ES-I3 (cell line): ENCODE data around the gene RTP5.
"Not testable (repeated sequence)": the region's sequence is repeated elsewhere in the genome, so short reads cannot be mapped to it uniquely, and the experiment has no call there.

Source experiments
- H3K36me3 ChIP-seq: 2 replicates; pipeline ENCODE4 v1.6.1; 2013; ENCODE audit warnings: mild to moderate bottlenecking, low read length, control low read depth, moderate library complexity; ENCODE audit not compliant: insufficient read depth
- H3K4me1 ChIP-seq: 2 replicates; pipeline ENCODE4 v1.6.1; 2013; ENCODE audit warnings: mild to moderate bottlenecking, control low read depth, low read length; ENCODE audit not compliant: insufficient read depth
- H3K9ac ChIP-seq: 2 replicates; pipeline ENCODE4 v1.6.1; 2013; ENCODE audit warnings: low read depth, mild to moderate bottlenecking, low read length, moderate library complexity
- H3K9me3 ChIP-seq: 2 replicates; pipeline ENCODE4 v1.6.1; 2013; ENCODE audit warnings: mild to moderate bottlenecking, low read length, moderate library complexity; ENCODE audit not compliant: control insufficient read depth, insufficient read depth

Gene RTP5

GRCh38 chr2:241867776-241868420, 1.6 kb upstream of the RTP5 start:
- Histone ChIP-seq H3K9me3 (no peaks in the 10 kb centered on the region), H3K9ac (no peak overlapping the region), H3K4me1 (no peaks in the 10 kb centered on the region), H3K36me3 (no peaks in the 10 kb centered on the region)

GRCh38 chr2:241868661-241869081, 858 bp upstream of the RTP5 start:
- Histone ChIP-seq H3K9me3 (no peaks in the 10 kb centered on the region), H3K36me3 (no peaks in the 10 kb centered on the region), H3K4me1 (no peaks in the 10 kb centered on the region; the same call in 1 of the 2 replicates), H3K9ac (no peak overlapping the region)

GRCh38 chr2:241870081-241870541, 582 bp downstream of the RTP5 start:
- H3K9ac ChIP-seq: no peak overlapping the region
- no peaks in the 10 kb centered on the region; the same call in 1 of the 2 replicates for H3K4me1 ChIP-seq
- H3K9me3 ChIP-seq: no peaks in the 10 kb centered on the region; the same call in 1 of the 2 replicates
- no peaks in the 10 kb centered on the region for H3K36me3 ChIP-seq

GRCh38 chr2:241870611-241871537, 1.3 kb downstream of the RTP5 start:
- Histone ChIP-seq H3K9ac (no peak overlapping the region), H3K9me3 (no peaks in the 10 kb centered on the region; the same call in 1 of the 2 replicates), H3K4me1 (no peaks in the 10 kb centered on the region; the same call in 1 of the 2 replicates), H3K36me3 (no peaks in the 10 kb centered on the region)

GRCh38 chr2:241871538-241872312, 2.2 kb downstream of the RTP5 start:
- no peaks in the 10 kb centered on the region; the same call in 1 of the 2 replicates for H3K4me1 ChIP-seq
- no peaks in the 10 kb centered on the region for H3K36me3 ChIP-seq
- H3K9me3 ChIP-seq: no peaks in the 10 kb centered on the region; the same call in 1 of the 2 replicates
- H3K9ac ChIP-seq: no peak overlapping the region

GRCh38 chr2:241872313-241872642, 2.7 kb downstream of the RTP5 start:
- Histone ChIP-seq H3K4me1 (no peaks in the 10 kb centered on the region; the same call in 1 of the 2 replicates), H3K36me3 (no peaks in the 10 kb centered on the region), H3K9ac (no peak overlapping the region), H3K9me3 (no peaks in the 10 kb centered on the region; the same call in 1 of the 2 replicates)

- no peaks in the 10 kb centered on the region; the same call in 1 of the 2 replicates for H3K4me1 ChIP-seq
- H3K36me3 ChIP-seq: no peaks in the 10 kb centered on the region
- no peak overlapping the region for H3K9ac ChIP-seq
- H3K9me3 ChIP-seq: no peaks in the 10 kb centered on the region; the same call in 1 of the 2 replicates
Measured at GRCh38 chr2:241873081-241873802, 3.7 kb downstream of the RTP5 start.

GRCh38 chr2:241873803-241874110, 4.2 kb downstream of the RTP5 start:
- no peaks in the 10 kb centered on the region for H3K36me3 ChIP-seq
- H3K4me1 ChIP-seq: no peaks in the 10 kb centered on the region; the same call in 1 of the 2 replicates
- no peak overlapping the region for H3K9ac ChIP-seq
- no peaks in the 10 kb centered on the region; the same call in 1 of the 2 replicates for H3K9me3 ChIP-seq

GRCh38 chr2:241874277-241874925, 4.9 kb downstream of the RTP5 start:
- Histone ChIP-seq H3K4me1 (no peaks in the 10 kb centered on the region; the same call in 1 of the 2 replicates), H3K36me3 (no peaks in the 10 kb centered on the region), H3K9ac (no peak overlapping the region), H3K9me3 (no peaks in the 10 kb centered on the region; the same call in 1 of the 2 replicates)

GRCh38 chr2:241875754-241876527, 6.4 kb downstream of the RTP5 start:
- H3K9ac ChIP-seq, H3K36me3 ChIP-seq, H3K4me1 ChIP-seq, H3K9me3 ChIP-seq: not testable (repeated sequence)

- Histone ChIP-seq H3K9me3 (no peaks in the 10 kb centered on the region; the same call in 1 of the 2 replicates), H3K4me1 (no peaks in the 10 kb centered on the region; the same call in 1 of the 2 replicates), H3K36me3 (no peaks in the 10 kb centered on the region), H3K9ac (no peak overlapping the region)
Measured at GRCh38 chr2:241876528-241877196, 7.1 kb downstream of the RTP5 start.

- H3K9me3 ChIP-seq: no peaks in the 10 kb centered on the region; the same call in 1 of the 2 replicates
- no peaks in the 10 kb centered on the region for H3K36me3 ChIP-seq
- no peak overlapping the region for H3K9ac ChIP-seq
- H3K4me1 ChIP-seq: peaks cover 4% of the 10 kb centered on the region; the same call in 1 of the 2 replicates
Measured at GRCh38 chr2:241877197-241877685, 7.7 kb downstream of the RTP5 start.
